Measurements from ENCODE around the gene RPL22L1. TPM values are rescaled to one million over a fixed set of nuclear protein-coding genes. Genes with fewer than 3 reads are reported as not detected.

The RPL22L1 gene
- polyA plus RNA-seq, 3 donors, result 26.8 to 63.8 (median 37.4) TPM

GRCh38 chr3:170863816-170864215 lies 6.2 kb downstream of the RPL22L1 start:
- intact Hi-C loops (cut with micrococcal nuclease), result no loop called here
- DNase-seq, result peak in 1 of 3 donors; percentile 9
- Histone ChIP-seq H3K4me2 (replicated peaks; ENCODE audit: extremely low read depth, low read length, poor library complexity, severe bottlenecking) (no peak overlapping the region), H3K79me2 (ENCODE audit: insufficient read depth, low read length) (peaks cover 22% of the 10 kb centered on the region), H3K36me3 (replicated peaks in 1 of 2; ENCODE audit: control insufficient read depth in 1 of 2, insufficient read depth in 2 of 2, low read length in 2 of 2) (peaks cover 13 to 27% of the 10 kb centered on the region in 2 donors), H2AFZ (ENCODE audit: insufficient read depth, low read depth, low read length, poor library complexity, severe bottlenecking) (no peak overlapping the region), H3K27me3 (ENCODE audit: control insufficient read depth in 2 of 2, insufficient read depth in 2 of 2, low read length in 2 of 2) (no peaks in the 10 kb centered on the region), H3K9ac (ENCODE audit: insufficient read depth, low read length, poor library complexity, severe bottlenecking) (no peak overlapping the region), H3K4me3 (replicated peaks in 1 of 3; ENCODE audit: low read depth in 2 of 3, low read length in 3 of 3) (no peak overlapping the region), H3K27ac (ENCODE audit: low read depth in 1 of 2, low read length in 2 of 2) (peak overlapping the region in 1 of 2 donors; percentile 49), H4K20me1 (ENCODE audit: insufficient read depth, low read length) (peaks cover 25% of the 10 kb centered on the region), H3K4me1 (ENCODE audit: control insufficient read depth in 1 of 2, insufficient read depth in 2 of 2, low read length in 2 of 2) (peaks cover 32 to 34% of the 10 kb centered on the region in 2 donors), H3K9me3 (replicated peaks in 1 of 2; ENCODE audit: control insufficient read depth in 1 of 2, insufficient read depth in 1 of 2, low read length in 2 of 2) (no peaks in the 10 kb centered on the region)
- 14% methylated on average over 3 of the region's 4 CpGs for WGBS (ENCODE audit: insufficient coverage)
- Mint-ChIP-seq H3K4me3 (no peak overlapping the region), H3K27ac (peak overlapping the region in 2 of 7 donors; percentile 35 to 41), H3K4me1 (peaks cover 31% of the 10 kb centered on the region), H3K9me3 (no peaks in the 10 kb centered on the region), H3K27me3 (ENCODE audit: low read depth in 3 of 3) (no peaks in the 10 kb centered on the region), H3K36me3 (peaks cover 18 to 26% of the 10 kb centered on the region in 2 donors)
- TF ChIP-seq, protein P1, sequence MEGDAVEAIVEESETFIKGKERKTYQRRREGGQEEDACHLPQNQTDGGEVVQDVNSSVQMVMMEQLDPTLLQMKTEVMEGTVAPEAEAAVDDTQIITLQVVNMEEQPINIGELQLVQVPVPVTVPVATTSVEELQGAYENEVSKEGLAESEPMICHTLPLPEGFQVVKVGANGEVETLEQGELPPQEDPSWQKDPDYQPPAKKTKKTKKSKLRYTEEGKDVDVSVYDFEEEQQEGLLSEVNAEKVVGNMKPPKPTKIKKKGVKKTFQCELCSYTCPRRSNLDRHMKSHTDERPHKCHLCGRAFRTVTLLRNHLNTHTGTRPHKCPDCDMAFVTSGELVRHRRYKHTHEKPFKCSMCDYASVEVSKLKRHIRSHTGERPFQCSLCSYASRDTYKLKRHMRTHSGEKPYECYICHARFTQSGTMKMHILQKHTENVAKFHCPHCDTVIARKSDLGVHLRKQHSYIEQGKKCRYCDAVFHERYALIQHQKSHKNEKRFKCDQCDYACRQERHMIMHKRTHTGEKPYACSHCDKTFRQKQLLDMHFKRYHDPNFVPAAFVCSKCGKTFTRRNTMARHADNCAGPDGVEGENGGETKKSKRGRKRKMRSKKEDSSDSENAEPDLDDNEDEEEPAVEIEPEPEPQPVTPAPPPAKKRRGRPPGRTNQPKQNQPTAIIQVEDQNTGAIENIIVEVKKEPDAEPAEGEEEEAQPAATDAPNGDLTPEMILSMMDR (IDR thresholded peaks at IDR 0.05), result no peak

DNA sequence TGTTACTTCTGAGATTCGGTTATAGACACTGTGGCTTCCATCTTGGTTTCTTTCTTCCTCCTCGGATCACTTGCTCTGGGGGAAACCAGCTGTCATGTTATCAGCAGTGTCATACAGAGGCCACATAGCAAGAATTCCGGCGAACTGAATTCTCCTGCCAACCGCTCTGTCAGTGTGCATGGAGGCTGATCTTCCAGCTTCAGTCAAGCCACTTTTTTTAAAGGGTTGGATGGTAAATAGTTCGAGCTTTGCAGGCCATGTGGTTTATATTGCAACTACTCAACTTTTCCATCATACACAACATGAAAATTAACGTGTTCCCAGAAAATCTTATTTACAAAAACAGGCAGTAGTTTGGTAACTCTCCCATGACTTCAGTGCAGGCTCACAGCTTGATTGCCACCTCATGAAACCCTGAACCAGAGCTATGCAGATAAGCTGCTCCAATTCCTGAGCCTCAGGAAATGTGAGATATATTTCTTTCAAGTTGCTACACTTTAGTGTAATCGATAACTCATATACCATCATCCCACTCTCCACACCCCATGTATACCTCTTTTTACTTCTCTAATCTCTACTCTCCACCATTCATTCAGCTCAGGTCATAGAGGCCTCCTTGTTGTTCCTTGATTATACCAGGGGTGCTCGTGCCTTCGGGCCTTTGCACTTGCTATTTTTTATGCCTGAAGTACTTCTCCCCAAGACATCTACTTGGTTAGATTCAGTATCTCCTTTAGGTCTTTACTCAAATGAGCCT lies 7.2 kb downstream of the RPL22L1 start:
- Mint-ChIP-seq H3K4me1 (peaks cover 28% of the 10 kb centered on the region), H3K9me3 (peaks cover 0 to 2% (median 0%) of the 10 kb centered on the region in 7 donors), H3K27me3 (ENCODE audit: low read depth in 3 of 3) (no peaks in the 10 kb centered on the region), H3K4me3 (no peak overlapping the region), H3K27ac (no peak overlapping the region), H3K36me3 (peaks cover 18 to 26% of the 10 kb centered on the region in 2 donors)
- no peak overlapping the region for H3K4me2 ChIP-seq (replicated peaks; ENCODE audit: extremely low read depth, low read length, poor library complexity, severe bottlenecking)
- H3K9ac ChIP-seq (ENCODE audit: insufficient read depth, low read length, poor library complexity, severe bottlenecking), result no peak overlapping the region
- H3K4me1 ChIP-seq (ENCODE audit: control insufficient read depth in 1 of 2, insufficient read depth in 2 of 2, low read length in 2 of 2), result peaks cover 22 to 24% of the 10 kb centered on the region in 2 donors
- H3K79me2 ChIP-seq (ENCODE audit: insufficient read depth, low read length), result peaks cover 12% of the 10 kb centered on the region
- H3K4me3 ChIP-seq (replicated peaks in 1 of 3; ENCODE audit: low read depth in 2 of 3, low read length in 3 of 3), result no peak overlapping the region
- H3K27me3 ChIP-seq (ENCODE audit: control insufficient read depth in 2 of 2, insufficient read depth in 2 of 2, low read length in 2 of 2), result no peaks in the 10 kb centered on the region
- no peak for DNase-seq
- no peak overlapping the region for H2AFZ ChIP-seq (ENCODE audit: insufficient read depth, low read depth, low read length, poor library complexity, severe bottlenecking)
- no peaks in the 10 kb centered on the region for H3K9me3 ChIP-seq (replicated peaks in 1 of 2; ENCODE audit: control insufficient read depth in 1 of 2, insufficient read depth in 1 of 2, low read length in 2 of 2)
- intact Hi-C loops (cut with micrococcal nuclease), result no loop called here
- H3K36me3 ChIP-seq (replicated peaks in 1 of 2; ENCODE audit: control insufficient read depth in 1 of 2, insufficient read depth in 2 of 2, low read length in 2 of 2), result peaks cover 13 to 27% of the 10 kb centered on the region in 2 donors
- H4K20me1 ChIP-seq (ENCODE audit: insufficient read depth, low read length), result peaks cover 25% of the 10 kb centered on the region
- 95% methylated on average over 5 of the region's 10 CpGs for WGBS (ENCODE audit: insufficient coverage)
- no peak overlapping the region for H3K27ac ChIP-seq (ENCODE audit: low read depth in 1 of 2, low read length in 2 of 2)
- TF ChIP-seq, protein P1 (IDR thresholded peaks at IDR 0.05), result no peak
